ENCODE measurements around the gene SLC6A13. TPM values are rescaled to one million over a fixed set of nuclear protein-coding genes. Genes with fewer than 3 reads are reported as not detected.

SLC6A13 gene
- total RNA-seq, 1 experiment from 2014 or later: not detected

DNA sequence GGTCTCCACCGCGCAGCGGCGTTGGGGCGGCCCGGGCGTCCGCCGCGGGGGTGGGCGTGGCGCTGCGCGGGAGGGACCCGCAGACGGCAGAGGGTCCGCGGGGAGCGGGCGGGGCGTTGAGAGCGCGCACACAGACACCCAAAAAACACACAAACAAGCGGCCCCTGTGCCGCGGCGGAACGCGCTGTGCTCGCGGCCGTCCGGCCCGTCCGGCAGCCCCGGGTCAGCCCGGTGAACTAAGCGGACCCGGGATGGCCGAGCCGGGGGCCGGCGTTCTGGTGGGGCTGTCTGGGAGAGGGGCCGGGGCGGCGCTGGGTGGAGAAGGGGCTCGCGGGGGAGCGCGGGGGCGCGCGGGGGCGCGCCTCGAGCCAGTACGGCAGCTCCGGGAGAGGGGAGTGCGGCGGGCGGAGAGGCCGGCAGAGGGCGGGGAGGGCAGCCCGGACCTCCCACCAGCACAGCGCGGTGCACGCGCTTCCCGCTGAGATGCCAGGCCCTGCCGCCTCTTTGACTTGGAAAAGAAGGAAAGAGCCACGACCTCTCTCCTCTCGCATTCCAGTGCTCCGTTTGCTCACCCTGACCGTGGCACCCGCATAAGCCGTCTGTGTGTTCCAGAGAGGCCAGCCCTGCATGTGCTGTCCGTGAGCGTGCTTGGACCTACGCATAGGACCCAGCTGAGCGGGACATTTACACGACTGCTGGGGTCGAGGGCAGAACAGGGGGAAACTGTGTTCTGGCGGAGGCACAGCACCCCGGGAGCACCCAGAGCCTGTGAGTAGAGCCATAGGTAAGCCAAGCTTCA is 59.0 kb downstream of the SLC6A13 start:
- Histone ChIP-seq H2BK5ac (ENCODE audit: insufficient read length, low read length) (no peak overlapping the region), H3K56ac (ENCODE audit: insufficient read length, low read depth, low read length) (no peak overlapping the region), H4K91ac (ENCODE audit: insufficient read length, low read depth, low read length) (no peak overlapping the region), H3K79me2 (ENCODE audit: insufficient read depth, low read length) (no peaks in the 10 kb centered on the region), H3K9ac (ENCODE audit: extremely low read depth, insufficient read length, low read length) (no peak overlapping the region), H3K4me2 (ENCODE audit: insufficient read depth, insufficient read length, low read length) (peak overlapping the region; percentile 95), H4K20me1 (ENCODE audit: control insufficient read depth, insufficient read depth, insufficient read length) (no peaks in the 10 kb centered on the region), H3K4ac (ENCODE audit: low read depth, low read length) (no peak overlapping the region), H3K23me2 (ENCODE audit: insufficient read length, low read depth, low read length, poor library complexity, severe bottlenecking) (peaks cover 6% of the 10 kb centered on the region), H3K79me1 (ENCODE audit: insufficient read depth, low read depth, low read length, poor library complexity, severe bottlenecking) (no peaks in the 10 kb centered on the region), H2BK15ac (ENCODE audit: low read depth, low read length) (no peak overlapping the region), H2BK120ac (ENCODE audit: low read depth, low read length, poor library complexity, severe bottlenecking) (no peak overlapping the region), H3T11ph (ENCODE audit: low read length) (no peak overlapping the region), H2BK20ac (ENCODE audit: low read depth, low read length, poor library complexity, severe bottlenecking) (no peak overlapping the region), H3K14ac (ENCODE audit: insufficient read depth, low read length) (peak overlapping the region; percentile 34; the same call in 1 of the 2 replicates), H3K18ac (ENCODE audit: insufficient read length, low read depth, low read length) (peak overlapping the region; percentile 1), H3K9me3 (ENCODE audit: control insufficient read depth, low read depth, low read length) (no peaks in the 10 kb centered on the region), H3K4me1 (ENCODE audit: insufficient read depth, low read length) (no peaks in the 10 kb centered on the region), H4K8ac (replicated peaks; ENCODE audit: insufficient read length, low read depth, low read length) (no peak overlapping the region), H2AK5ac (ENCODE audit: insufficient read length, low read length) (no peak overlapping the region), H2AFZ (ENCODE audit: low read length) (no peak overlapping the region), H3K27ac (ENCODE audit: insufficient read length, low read depth, low read length) (no peak overlapping the region), H3K23ac (ENCODE audit: insufficient read length, low read depth, low read length) (no peak overlapping the region), H3K27me3 (ENCODE audit: insufficient read depth, low read length) (peaks cover 4% of the 10 kb centered on the region; the same call in 1 of the 2 replicates), H4K5ac (ENCODE audit: insufficient read length, low read depth, low read length) (no peak overlapping the region), H2BK12ac (ENCODE audit: insufficient read length, low read depth, low read length) (no peak overlapping the region)
- peaks cover 20 to 26% of the 10 kb centered on the region in 2 experiments for H3K4me1 Mint-ChIP-seq
- H3K27ac Mint-ChIP-seq: no peak overlapping the region
- peaks cover 94% of the 10 kb centered on the region for H3K27me3 Mint-ChIP-seq (ENCODE audit: low read depth)
- H3K9me3 Mint-ChIP-seq: no peaks in the 10 kb centered on the region; a peak in 1 of 5 replicates
- no peaks in the 10 kb centered on the region for H3K36me3 Mint-ChIP-seq (ENCODE audit: insufficient read depth in 1 of 3, low read depth in 3 of 3)
- TF ChIP-seq, protein P1, sequence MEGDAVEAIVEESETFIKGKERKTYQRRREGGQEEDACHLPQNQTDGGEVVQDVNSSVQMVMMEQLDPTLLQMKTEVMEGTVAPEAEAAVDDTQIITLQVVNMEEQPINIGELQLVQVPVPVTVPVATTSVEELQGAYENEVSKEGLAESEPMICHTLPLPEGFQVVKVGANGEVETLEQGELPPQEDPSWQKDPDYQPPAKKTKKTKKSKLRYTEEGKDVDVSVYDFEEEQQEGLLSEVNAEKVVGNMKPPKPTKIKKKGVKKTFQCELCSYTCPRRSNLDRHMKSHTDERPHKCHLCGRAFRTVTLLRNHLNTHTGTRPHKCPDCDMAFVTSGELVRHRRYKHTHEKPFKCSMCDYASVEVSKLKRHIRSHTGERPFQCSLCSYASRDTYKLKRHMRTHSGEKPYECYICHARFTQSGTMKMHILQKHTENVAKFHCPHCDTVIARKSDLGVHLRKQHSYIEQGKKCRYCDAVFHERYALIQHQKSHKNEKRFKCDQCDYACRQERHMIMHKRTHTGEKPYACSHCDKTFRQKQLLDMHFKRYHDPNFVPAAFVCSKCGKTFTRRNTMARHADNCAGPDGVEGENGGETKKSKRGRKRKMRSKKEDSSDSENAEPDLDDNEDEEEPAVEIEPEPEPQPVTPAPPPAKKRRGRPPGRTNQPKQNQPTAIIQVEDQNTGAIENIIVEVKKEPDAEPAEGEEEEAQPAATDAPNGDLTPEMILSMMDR (conservative IDR thresholded peaks at IDR 0.05): peak; percentile 56
- peak; percentile 71 for DNase-seq
- H3K4me3 Mint-ChIP-seq: peak overlapping the region; percentile 57 to 79
- WGBS (ENCODE audit: extremely low coverage, insufficient read length, low lambda C conversion rate): no CpG with 5 or more reads among the region's 84 CpGs

Measured in H9 (cell line).